Osteocyte (in vitro differentiated cells): ENCODE measurements around the gene ZFP62. TPM values are rescaled to one million over a fixed set of nuclear protein-coding genes. Genes with fewer than 3 reads are reported as not detected.

Experiments used
- DNase-seq: peaks from one replicate; pipeline ENCODE4 v3.0.0; 2021; ENCODE audit warnings: mixed read lengths; ENCODE audit not compliant: unreplicated experiment; ENCODE audit errors: extremely low spot score
- H3K27ac Mint-ChIP-seq: one replicate; pipeline ENCODE4 v1.8.0; 2021; ENCODE audit warnings: mild to moderate bottlenecking, mixed read lengths; ENCODE audit not compliant: unreplicated experiment
- H3K27me3 Mint-ChIP-seq: one replicate; pipeline ENCODE4 v1.8.0; 2021; ENCODE audit warnings: mixed read lengths; ENCODE audit not compliant: unreplicated experiment
- H3K36me3 Mint-ChIP-seq: one replicate; pipeline ENCODE4 v1.8.0; 2021; ENCODE audit warnings: mixed read lengths; ENCODE audit not compliant: unreplicated experiment
- H3K4me1 Mint-ChIP-seq: one replicate; pipeline ENCODE4 v1.8.0; 2021; ENCODE audit warnings: mixed read lengths; ENCODE audit not compliant: unreplicated experiment
- H3K4me3 Mint-ChIP-seq: one replicate; pipeline ENCODE4 v1.8.0; 2021; ENCODE audit warnings: mild to moderate bottlenecking, moderate library complexity, mixed read lengths; ENCODE audit not compliant: unreplicated experiment
- H3K9me3 Mint-ChIP-seq: one replicate; pipeline ENCODE4 v1.8.0; 2021; ENCODE audit warnings: mixed read lengths; ENCODE audit not compliant: unreplicated experiment
- CTCF ChIP-seq: fragments of 200-600 bp; sonication (generic); IDR thresholded peaks from 2 replicates; pipeline ENCODE4 v1.5.0; 2021; ENCODE audit warnings: antibody characterized with exemption, mild to moderate bottlenecking, moderate library complexity
- long read RNA-seq: library from polyadenylated mRNA; unstranded; transcript quantifications from one replicate; pipeline ENCODE4 v2.0.0, GENCODE V29; 2021
- total RNA-seq: library from RNA; stranded (reverse); gene quantifications from 2 replicates; pipeline ENCODE4 v1.2.1, GENCODE V29; 2021

Gene ZFP62
- total RNA-seq: 21.7 and 22.2 TPM in 2 replicates
- long read RNA-seq, transcript ZFP62-201 (2 exons, 3,415 nt): major isoform, 9 of 24 reads
- long read RNA-seq, partial matches to known transcripts: 1 of 24 reads
- long read RNA-seq, other reads (novel, unspliced or antisense): 13 of 24 reads

DNA sequence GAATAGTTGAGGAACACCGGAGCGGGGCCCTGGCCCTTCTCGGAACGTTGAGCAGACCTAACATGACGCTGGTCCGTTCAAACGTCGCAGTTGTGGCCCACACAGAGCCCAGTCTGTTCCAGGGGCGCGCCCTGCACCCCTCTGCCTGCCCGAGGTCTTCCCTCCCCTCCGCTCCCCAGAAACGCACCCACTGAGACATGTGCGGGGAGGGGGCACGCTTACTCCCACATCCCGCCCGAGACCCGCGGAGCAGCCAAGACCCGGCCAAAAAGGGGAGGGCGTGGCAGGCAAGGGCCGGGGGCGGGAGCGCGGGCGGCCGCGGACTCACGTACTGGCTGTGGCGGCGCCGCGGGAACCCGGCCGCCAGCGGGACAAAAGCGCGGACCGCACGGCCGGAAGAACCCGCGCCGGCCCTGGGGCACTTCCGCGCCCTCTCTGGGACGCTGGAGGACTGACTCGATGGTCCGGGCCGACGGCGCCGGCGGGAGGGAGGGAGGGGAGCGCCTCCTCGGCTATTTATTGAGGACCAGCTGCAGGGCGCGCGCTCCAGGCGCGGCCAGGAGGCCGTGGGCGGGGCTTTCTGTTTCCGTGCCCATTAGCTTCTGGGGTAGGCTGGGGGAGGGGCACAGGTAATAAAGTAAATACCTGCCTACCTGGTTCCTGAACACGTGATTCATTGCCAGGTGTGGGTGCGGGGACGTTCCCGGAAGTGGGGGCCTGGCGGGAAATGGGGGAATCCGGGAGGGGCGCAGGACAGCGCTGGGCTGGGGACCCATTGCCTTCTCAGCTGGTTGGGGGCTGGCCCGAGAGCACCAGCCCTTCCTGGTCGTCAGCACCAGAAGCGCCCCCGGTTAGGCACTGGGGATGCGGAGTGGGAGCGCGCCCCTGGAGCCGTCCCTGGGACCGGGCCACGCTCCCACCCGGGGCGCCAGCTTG lies at the start of gene ZFP62:
TSS of gene ZFP62 (minus strand) at position 390 of the 936 bp plus-strand sequence. CDS start at position 333, 57 bp downstream.
- H3K4me1 Mint-ChIP-seq: peaks cover 9% of the 10 kb centered on the region
- H3K36me3 Mint-ChIP-seq: peaks cover 12% of the 10 kb centered on the region
- peak within 1 kb of the TSS; percentile 86 for H3K27ac Mint-ChIP-seq
- H3K4me3 Mint-ChIP-seq: peak within 1 kb of the TSS; percentile 85
- TF ChIP-seq CTCF: no peak
- H3K27me3 Mint-ChIP-seq: no peaks in the 10 kb centered on the region
- H3K9me3 Mint-ChIP-seq: peaks cover under 1% of the 10 kb centered on the region
- peak; percentile 95 for DNase-seq

DNA sequence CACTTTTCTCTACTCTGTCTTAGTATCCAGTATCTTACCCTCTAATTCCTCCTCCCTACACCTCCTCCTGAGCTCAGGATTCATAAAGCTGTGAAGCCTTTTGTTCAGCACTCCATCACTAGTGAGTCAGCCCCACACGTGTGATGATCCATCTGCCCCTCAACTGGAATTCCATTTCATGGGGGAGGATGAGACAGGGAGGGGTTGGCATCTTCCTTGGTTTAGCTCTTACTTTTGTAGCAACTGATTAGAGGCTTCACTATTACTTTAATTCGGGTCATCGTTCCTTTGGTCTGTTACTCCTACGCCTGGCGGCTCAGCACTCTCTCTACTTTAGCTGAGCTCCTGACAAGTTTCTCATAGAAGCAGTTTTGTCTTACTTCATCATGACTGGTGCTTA lies 49.7 kb upstream of the ZFP62 start:
- Mint-ChIP-seq H3K4me1 (no peaks in the 10 kb centered on the region), H3K4me3 (no peak overlapping the region)

DNA sequence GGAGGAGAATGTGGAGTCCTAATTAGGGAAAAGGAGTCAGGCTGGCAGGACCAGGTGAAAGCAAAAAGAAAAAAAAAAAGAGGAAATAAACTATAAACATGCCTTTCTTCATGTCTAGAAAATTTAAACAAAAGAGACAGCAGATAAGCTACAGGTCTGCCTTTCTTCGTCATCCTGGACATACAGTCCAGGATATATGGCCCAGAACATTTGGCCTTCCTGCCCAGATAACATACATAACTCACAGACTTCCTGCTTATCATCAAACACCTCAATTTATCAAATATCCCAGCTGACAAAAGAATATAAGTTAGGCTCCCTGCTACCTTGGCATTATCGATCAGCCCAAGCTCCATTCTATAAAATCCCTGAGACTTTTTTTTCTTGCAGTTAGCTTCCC lies 49.1 kb upstream of the ZFP62 start:
- Mint-ChIP-seq H3K36me3 (no peaks in the 10 kb centered on the region), H3K4me3 (no peak overlapping the region), H3K4me1 (no peaks in the 10 kb centered on the region), H3K27me3 (no peaks in the 10 kb centered on the region), H3K27ac (no peak overlapping the region), H3K9me3 (no peaks in the 10 kb centered on the region)
- TF ChIP-seq CTCF: no peak
- DNase-seq: no peak

More for the DNA sequence above, 49.7 kb upstream of the ZFP62 start:
- Mint-ChIP-seq H3K27me3 (no peaks in the 10 kb centered on the region), H3K36me3 (no peaks in the 10 kb centered on the region), H3K9me3 (no peaks in the 10 kb centered on the region), H3K27ac (no peak overlapping the region)
- no peak for DNase-seq
- TF ChIP-seq CTCF: no peak

- Mint-ChIP-seq H3K36me3 (no peaks in the 10 kb centered on the region), H3K27me3 (no peaks in the 10 kb centered on the region), H3K4me1 (no peaks in the 10 kb centered on the region), H3K27ac (no peak overlapping the region), H3K4me3 (no peak overlapping the region), H3K9me3 (no peaks in the 10 kb centered on the region)
- DNase-seq: no peak
- no peak for TF ChIP-seq CTCF
Observed at GRCh38 chr5:180909782-180910181, 48.7 kb upstream of the ZFP62 start.

DNA sequence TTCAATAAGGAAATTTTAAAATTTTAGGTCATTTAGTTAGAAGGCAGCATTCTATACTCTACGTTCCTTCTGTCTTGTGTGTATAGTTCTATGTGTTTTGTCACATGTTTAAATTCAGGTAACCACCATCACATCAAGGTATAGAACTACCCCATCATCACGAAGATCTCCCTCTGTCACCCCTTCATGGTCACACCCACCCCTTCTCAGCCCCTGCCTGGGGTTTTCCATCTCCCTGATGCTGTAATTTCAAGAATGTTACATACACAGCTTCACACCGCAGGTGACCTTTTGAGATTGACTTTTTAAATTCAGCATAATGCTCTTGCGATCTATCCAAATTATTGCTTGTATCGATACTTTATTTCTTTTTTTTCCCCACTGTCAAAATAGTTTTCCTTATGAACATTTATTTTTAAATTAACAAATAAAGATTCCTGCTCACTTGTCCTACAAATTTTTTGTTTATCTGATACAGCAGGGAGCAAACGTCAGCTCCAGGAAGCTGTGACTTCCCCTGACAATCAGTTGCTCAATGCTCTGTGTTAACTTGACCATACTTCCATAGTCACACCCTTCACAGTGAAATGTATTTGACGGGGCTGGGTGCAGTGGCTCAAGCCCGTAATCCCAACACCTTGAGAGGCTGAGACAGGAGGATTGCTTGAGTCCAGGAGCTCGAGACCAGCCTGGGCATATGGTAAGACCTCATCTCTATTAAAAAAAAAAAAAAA lies 48.1 kb upstream of the ZFP62 start:
- Mint-ChIP-seq H3K27me3 (no peaks in the 10 kb centered on the region), H3K4me1 (no peaks in the 10 kb centered on the region), H3K4me3 (no peak overlapping the region), H3K9me3 (no peaks in the 10 kb centered on the region), H3K27ac (no peak overlapping the region), H3K36me3 (no peaks in the 10 kb centered on the region)
- DNase-seq: no peak
- TF ChIP-seq CTCF: no peak
